Lower lobe of right lung (tissue), 2 donors: ENCODE data around the gene AFDN. TPM values are rescaled to one million over a fixed set of nuclear protein-coding genes. Genes with fewer than 3 reads are reported as not detected.

Experiments
- ATAC-seq, 2 donors: fragments of 200-7000 bp; cut with Tn5 transposase; one replicate each; pipeline ENCODE4 v1.9.1; 2020 to 2022; ENCODE audit warnings: mild to moderate bottlenecking in 2 of 2, moderate library complexity in 2 of 2
- DNase-seq: peaks from one replicate; pipeline ENCODE4 v3.0.0-alpha.2; 2020
- H3K27ac ChIP-seq: fragments of 200-600 bp; one replicate; pipeline ENCODE4 v1.8.0; 2022
- H3K27me3 ChIP-seq: fragments of 200-600 bp; one replicate; pipeline ENCODE4 v1.8.0; 2022; ENCODE audit warnings: low read depth
- H3K36me3 ChIP-seq: fragments of 200-600 bp; one replicate; pipeline ENCODE4 v1.8.0; 2022; ENCODE audit warnings: mild to moderate bottlenecking
- H3K4me1 ChIP-seq: fragments of 200-600 bp; one replicate; pipeline ENCODE4 v1.8.0; 2022
- H3K4me3 ChIP-seq: fragments of 200-600 bp; one replicate; pipeline ENCODE4 v1.8.0; 2022; ENCODE audit warnings: mild to moderate bottlenecking
- H3K9me3 ChIP-seq: fragments of 200-600 bp; one replicate; pipeline ENCODE4 v1.8.0; 2022
- CTCF ChIP-seq: fragments of 200-600 bp; IDR thresholded peaks from one replicate; pipeline ENCODE4 v1.8.0; 2022; ENCODE audit warnings: antibody characterized with exemption, mild to moderate bottlenecking
- intact Hi-C: fragments of 100-400 bp; cut with DNase I; formaldehyde crosslinking; loops from one replicate; pipeline ENCODE4 v1.11.0; 2022
- total RNA-seq: library from RNA; stranded (reverse); fragmentation: NEBNext Ultra II Directional; extraction: Animal tissue kit (Norgen Biotek cat#: 25700); gene quantifications from one replicate; pipeline ENCODE4 v1.2.1, GENCODE V29; 2021
- donor health status: DM: no; HTN: yes; CAD: no; lungs with severe emphysema.

AFDN gene
- total RNA-seq, 1 donor from 2014 or later, result 167 TPM

GRCh38 chr6:167807200-167807599 is 19.5 kb upstream of the AFDN start:
- TF ChIP-seq CTCF, result no peak
- Histone ChIP-seq H3K27me3 (no peaks in the 10 kb centered on the region), H3K36me3 (no peaks in the 10 kb centered on the region), H3K4me3 (no peak overlapping the region), H3K9me3 (no peaks in the 10 kb centered on the region), H3K27ac (no peak overlapping the region), H3K4me1 (no peaks in the 10 kb centered on the region)
- intact Hi-C loops, result no loop called here
- DNase-seq, result no peak
- ATAC-seq, result no peak

- Histone ChIP-seq H3K4me1 (no peaks in the 10 kb centered on the region), H3K27me3 (no peaks in the 10 kb centered on the region), H3K9me3 (no peaks in the 10 kb centered on the region), H3K36me3 (no peaks in the 10 kb centered on the region), H3K4me3 (no peak overlapping the region), H3K27ac (no peak overlapping the region)
- TF ChIP-seq CTCF, result no peak
- no peak for ATAC-seq
- DNase-seq, result no peak
- intact Hi-C loops, result no loop called here
Measured at GRCh38 chr6:167807756-167808155, 19.0 kb upstream of the AFDN start.

GRCh38 chr6:167811040-167811439 is 15.7 kb upstream of the AFDN start:
- H3K27ac ChIP-seq, result no peak overlapping the region
- H3K9me3 ChIP-seq, result no peaks in the 10 kb centered on the region
- no peak for DNase-seq
- no peaks in the 10 kb centered on the region for H3K36me3 ChIP-seq
- no peaks in the 10 kb centered on the region for H3K27me3 ChIP-seq
- TF ChIP-seq CTCF, result no peak
- no peaks in the 10 kb centered on the region for H3K4me1 ChIP-seq
- H3K4me3 ChIP-seq, result no peak overlapping the region
- no peak for ATAC-seq
- intact Hi-C loops, result no loop called here

GRCh38 chr6:167811442-167812087 is 15.1 kb upstream of the AFDN start:
- no peak for TF ChIP-seq CTCF
- no peak overlapping the region for H3K4me3 ChIP-seq
- H3K27ac ChIP-seq, result no peak overlapping the region
- no peaks in the 10 kb centered on the region for H3K36me3 ChIP-seq
- ATAC-seq, result no peak
- H3K4me1 ChIP-seq, result no peaks in the 10 kb centered on the region
- intact Hi-C loops, result no loop called here
- no peaks in the 10 kb centered on the region for H3K27me3 ChIP-seq
- H3K9me3 ChIP-seq, result no peaks in the 10 kb centered on the region
- DNase-seq, result no peak

- TF ChIP-seq CTCF, result no peak
Measured at GRCh38 chr6:167812088-167812487, 14.6 kb upstream of the AFDN start.

More at GRCh38 chr6:167812088-167812487, 14.6 kb upstream of the AFDN start:
- H3K27ac ChIP-seq, result no peak overlapping the region
- H3K27me3 ChIP-seq, result no peaks in the 10 kb centered on the region
- ATAC-seq (no peak), DNase-seq (no peak)
- H3K4me1 ChIP-seq, result no peaks in the 10 kb centered on the region
- intact Hi-C loops, result no loop called here
- no peaks in the 10 kb centered on the region for H3K36me3 ChIP-seq
- H3K9me3 ChIP-seq, result no peaks in the 10 kb centered on the region
- no peak overlapping the region for H3K4me3 ChIP-seq
